Stomach (tissue), 9 donors: ENCODE data around the gene RFT1. TPM values are rescaled to one million over a fixed set of nuclear protein-coding genes. Genes with fewer than 3 reads are reported as not detected.

Experiments used
- DNase-seq, 2 donors: peaks; one replicate each; pipeline versions ENCODE4 v3.0.0 to v3.0.0-alpha.2; 2013 to 2019
- H3K27ac ChIP-seq, 5 donors: fragments of 200-600 bp in 4 of 5; sonication (generic) in 4 of 5; one replicate each; pipeline ENCODE4 v1.5.1; 2013 to 2019; ENCODE audit warnings: mild to moderate bottlenecking in 1 of 5, moderate library complexity in 1 of 5
- H3K27me3 ChIP-seq, 3 donors: fragments of 200-600 bp; sonication (generic); one replicate each; pipeline ENCODE4 v1.5.1; 2017 to 2019; ENCODE audit warnings: mixed run types in 1 of 3
- H3K36me3 ChIP-seq, 4 donors: fragments of 200-600 bp; sonication (generic); 1 replicate in 3 of 4; 2 replicates in 1 of 4; pipeline ENCODE4 v1.5.1; 2016 to 2019
- H3K4me1 ChIP-seq, 4 donors: fragments of 200-600 bp; sonication (generic); one replicate each; pipeline ENCODE4 v1.5.1; 2016 to 2019
- H3K4me3 ChIP-seq, 4 donors: fragments of 200-600 bp; sonication (generic) in 3 of 4; one replicate each; pipeline ENCODE4 v1.5.1; 2016 to 2019; ENCODE audit warnings: mild to moderate bottlenecking in 1 of 4
- H3K9me3 ChIP-seq, 4 donors: fragments of 200-600 bp; sonication (generic); one replicate each; pipeline ENCODE4 v1.5.1; 2016 to 2019
- EP300 ChIP-seq: sonication (generic); formaldehyde crosslinking; IDR thresholded peaks from one replicate; pipeline ENCODE4 v1.6.1; 2017; ENCODE audit warnings: antibody characterized with exemption
- POLR2A ChIP-seq, 4 donors: fragments of 450-650 bp; IDR thresholded peaks; one replicate each; pipeline ENCODE4 v1.6.1; 2016; ENCODE audit warnings: antibody characterized with exemption in 4 of 4, control low read depth in 2 of 4, mild to moderate bottlenecking in 1 of 4, moderate library complexity in 1 of 4
- POLR2AphosphoS5 ChIP-seq, 3 donors: sonication (generic); formaldehyde crosslinking; IDR thresholded peaks; one replicate each; pipeline ENCODE4 v1.6.1; 2016; ENCODE audit warnings: antibody characterized with exemption in 3 of 3
- WGBS, 5 donors: extraction: QIAGEN DNeasy Blood & Tissue Kit in 3 of 5; methylation state at CpG; one replicate each; pipeline versions ENCODE4 v1.1.5 to v1.1.7; 2013 to 2018; 5-methylcytosine and 5-hydroxymethylcytosine counted together
- intact Hi-C: fragments of 100-400 bp; cut with DNase I; formaldehyde crosslinking; loops from one replicate; pipeline ENCODE4 v1.15.1; 2023; ENCODE audit warnings: low total_unique reads
- polyA plus RNA-seq, 3 donors: library from polyadenylated mRNA; stranded (reverse); fragments of 200-250 nt; gene quantifications; one replicate each; pipeline ENCODE4 v1.2.3, GENCODE V29; 2013
- total RNA-seq, 5 donors: library from RNA; depleted of rRNA; stranded (reverse); fragments of >200 nt; gene quantifications; one replicate each; pipeline versions ENCODE4 v1.1.0 to v1.2.3, GENCODE V29; 2014 to 2016
- TF ChIP-seq, protein P1 (sequence below), 7 experiments: fragments of 450-650 bp in 4 of 7; fragments of 200-600 bp in 3 of 7; sonication (generic) in 3 of 7; IDR thresholded peaks; one replicate each; pipeline ENCODE4 v1.5.1; 2016 to 2019; ENCODE audit warnings: antibody characterized with exemption in 7 of 7, control low read depth in 2 of 7, mild to moderate bottlenecking in 1 of 7
- donor health status: healthy with polysubstance abuse.
- donor health status: Bipolar disorder and iron deficiency.
- donor health status: healthy.

RFT1 gene
- total and polyA plus RNA-seq, 8 donors = 3.3 to 16.8 (median 7.6) TPM; not detected in 1

- Histone ChIP-seq H3K27ac (no peak overlapping the region), H3K36me3 (no peaks in the 10 kb centered on the region), H3K4me3 (no peak overlapping the region), H3K27me3 (no peaks in the 10 kb centered on the region), H3K9me3 (no peaks in the 10 kb centered on the region), H3K4me1 (peaks cover 0 to 67% (median 32%) of the 10 kb centered on the region in 4 donors)
- DNase-seq = no peak
- TF ChIP-seq, protein P1, sequence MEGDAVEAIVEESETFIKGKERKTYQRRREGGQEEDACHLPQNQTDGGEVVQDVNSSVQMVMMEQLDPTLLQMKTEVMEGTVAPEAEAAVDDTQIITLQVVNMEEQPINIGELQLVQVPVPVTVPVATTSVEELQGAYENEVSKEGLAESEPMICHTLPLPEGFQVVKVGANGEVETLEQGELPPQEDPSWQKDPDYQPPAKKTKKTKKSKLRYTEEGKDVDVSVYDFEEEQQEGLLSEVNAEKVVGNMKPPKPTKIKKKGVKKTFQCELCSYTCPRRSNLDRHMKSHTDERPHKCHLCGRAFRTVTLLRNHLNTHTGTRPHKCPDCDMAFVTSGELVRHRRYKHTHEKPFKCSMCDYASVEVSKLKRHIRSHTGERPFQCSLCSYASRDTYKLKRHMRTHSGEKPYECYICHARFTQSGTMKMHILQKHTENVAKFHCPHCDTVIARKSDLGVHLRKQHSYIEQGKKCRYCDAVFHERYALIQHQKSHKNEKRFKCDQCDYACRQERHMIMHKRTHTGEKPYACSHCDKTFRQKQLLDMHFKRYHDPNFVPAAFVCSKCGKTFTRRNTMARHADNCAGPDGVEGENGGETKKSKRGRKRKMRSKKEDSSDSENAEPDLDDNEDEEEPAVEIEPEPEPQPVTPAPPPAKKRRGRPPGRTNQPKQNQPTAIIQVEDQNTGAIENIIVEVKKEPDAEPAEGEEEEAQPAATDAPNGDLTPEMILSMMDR (IDR thresholded peaks at IDR 0.05) = no peak
- TF ChIP-seq EP300 (no peak), POLR2AphosphoS5 (IDR thresholded peaks at IDR 0.05) (no peak), POLR2A (IDR thresholded peaks at IDR 0.05) (no peak)
- intact Hi-C loops = no loop called here
Measured at GRCh38 chr3:53040351-53040820, 89.8 kb downstream of the RFT1 start.

DNA sequence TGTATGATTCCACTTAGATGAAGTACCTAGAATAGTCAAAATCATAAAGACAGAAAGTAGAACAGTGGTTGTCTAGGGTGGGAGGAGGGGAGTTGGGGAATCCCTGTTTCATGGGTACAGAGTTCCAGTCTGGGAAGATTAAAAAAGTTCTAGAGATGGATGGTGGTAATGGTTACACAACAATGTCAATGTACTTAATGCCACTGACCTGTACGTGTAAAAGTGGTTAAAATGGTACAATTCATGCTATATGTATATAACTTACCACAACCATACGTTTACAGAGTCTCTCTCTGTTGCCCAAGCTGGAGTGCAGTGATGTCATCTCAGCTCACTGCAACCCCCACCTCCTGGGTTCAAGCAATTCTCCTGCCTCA is 90.9 kb downstream of the RFT1 start:
- Histone ChIP-seq H3K27me3 (no peaks in the 10 kb centered on the region), H3K36me3 (no peaks in the 10 kb centered on the region), H3K9me3 (no peaks in the 10 kb centered on the region), H3K27ac (peak overlapping the region in 1 of 5 donors; percentile 11), H3K4me1 (peaks cover 0 to 66% (median 32%) of the 10 kb centered on the region in 4 donors), H3K4me3 (no peak overlapping the region)
- TF ChIP-seq POLR2A (IDR thresholded peaks at IDR 0.05) (no peak), POLR2AphosphoS5 (IDR thresholded peaks at IDR 0.05) (no peak)
- no peak for DNase-seq
- WGBS, 5 donors = 69 to 83% (median 74%) methylated on average over 2 of the region's 2 CpGs
- intact Hi-C loops = no loop called here

GRCh38 chr3:53038679-53039375 is 91.4 kb downstream of the RFT1 start:
- H3K27ac ChIP-seq = peak overlapping the region in 4 of 5 donors; percentile 11 to 71 (median 25)
- H3K27me3 ChIP-seq = no peaks in the 10 kb centered on the region
- H3K4me1 ChIP-seq = peaks cover 0 to 61% (median 28%) of the 10 kb centered on the region in 4 donors
- intact Hi-C loops = no loop called here
- no peaks in the 10 kb centered on the region for H3K9me3 ChIP-seq
- 30 to 58% (median 46%) methylated on average over 5 of the region's 5 CpGs for WGBS, 5 donors
- no peak for DNase-seq
- H3K36me3 ChIP-seq = no peaks in the 10 kb centered on the region
- H3K4me3 ChIP-seq = no peak overlapping the region
- TF ChIP-seq POLR2AphosphoS5 (IDR thresholded peaks at IDR 0.05) (no peak), POLR2A (IDR thresholded peaks at IDR 0.05) (no peak), EP300 (no peak)
- TF ChIP-seq, protein P1 (IDR thresholded peaks at IDR 0.05) = no peak

Other genes with a start within 250 kb of the RFT1 start
- gene STIMATE, start 232.9 kb downstream of the RFT1 start, total RNA-seq = 100 to 1,000 TPM in 1 of 5 donors, 10 to 100 TPM in 3, 1 to 10 TPM in 1; 10.0 to 121 (median 20.1) TPM
- 10 to 100 TPM in 1 of 3 donors, 1 to 10 TPM in 2; 4.9 to 13.3 (median 5.1) TPM for gene STIMATE, start 232.9 kb downstream of the RFT1 start, polyA plus RNA-seq
- gene SFMBT1, start 84.4 kb downstream of the RFT1 start, total RNA-seq = 10 to 100 TPM in 1 of 5 donors, 1 to 10 TPM in 4; 5.8 to 29.4 (median 7.6) TPM
- gene SFMBT1, start 84.4 kb downstream of the RFT1 start, polyA plus RNA-seq = 1 to 10 TPM; 2.7 to 5.0 (median 3.4) TPM
- 100 to 1,000 TPM in 1 of 5 donors, 10 to 100 TPM in 4; 15.6 to 117 (median 37.9) TPM for gene PRKCD, start 30.8 kb upstream of the RFT1 start, total RNA-seq
- gene PRKCD, start 30.8 kb upstream of the RFT1 start, polyA plus RNA-seq = 10 to 100 TPM; 20.5 to 56.1 (median 36.4) TPM
- gene TKT, start 125.6 kb upstream of the RFT1 start, total RNA-seq = 100 to 1,000 TPM in 3 of 5 donors, 10 to 100 TPM in 2; 88.3 to 247 (median 162) TPM
- gene TKT, start 125.6 kb upstream of the RFT1 start, polyA plus RNA-seq = 100 to 1,000 TPM in 2 of 3 donors, 10 to 100 TPM in 1; 84.9 to 385 (median 118) TPM
- 10 to 100 TPM; 10.7 to 20.6 (median 14.3) TPM for gene DCP1A, start 217.1 kb upstream of the RFT1 start, total RNA-seq
- gene DCP1A, start 217.1 kb upstream of the RFT1 start, polyA plus RNA-seq = 1 to 10 TPM; 4.5 to 8.7 (median 4.6) TPM